ENCODE measurements around the gene IKZF2. TPM values are rescaled to one million over a fixed set of nuclear protein-coding genes. Genes with fewer than 3 reads are reported as not detected.

The IKZF2 gene
- total RNA-seq, 1 donor from 2014 or later: 29.2 TPM

DNA sequence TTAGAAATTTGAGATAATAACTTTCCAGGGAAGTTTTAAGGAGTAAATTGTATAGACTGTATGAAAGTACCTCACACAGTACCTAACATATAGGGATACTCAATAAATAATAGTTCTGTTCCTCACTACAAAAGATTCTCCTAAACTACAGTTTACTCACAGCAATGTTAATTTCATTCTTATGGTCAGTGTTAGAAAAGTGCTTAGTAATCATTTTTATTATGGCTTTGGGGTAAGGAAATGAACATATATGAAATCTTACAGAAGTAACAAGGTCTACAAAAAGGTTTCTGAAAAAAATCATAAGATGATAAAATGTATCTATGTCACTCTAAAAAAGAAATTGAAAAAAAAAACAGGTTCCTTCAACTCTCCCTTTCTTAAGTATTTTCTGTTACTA is 67.2 kb downstream of the IKZF2 start:
- TF ChIP-seq POLR2A (IDR thresholded peaks at IDR 0.05) (no peak), POLR2AphosphoS5 (IDR thresholded peaks at IDR 0.05; ENCODE audit: insufficient read depth in 1 of 2, low read depth in 1 of 2) (no peak)
- TF ChIP-seq, protein P1, sequence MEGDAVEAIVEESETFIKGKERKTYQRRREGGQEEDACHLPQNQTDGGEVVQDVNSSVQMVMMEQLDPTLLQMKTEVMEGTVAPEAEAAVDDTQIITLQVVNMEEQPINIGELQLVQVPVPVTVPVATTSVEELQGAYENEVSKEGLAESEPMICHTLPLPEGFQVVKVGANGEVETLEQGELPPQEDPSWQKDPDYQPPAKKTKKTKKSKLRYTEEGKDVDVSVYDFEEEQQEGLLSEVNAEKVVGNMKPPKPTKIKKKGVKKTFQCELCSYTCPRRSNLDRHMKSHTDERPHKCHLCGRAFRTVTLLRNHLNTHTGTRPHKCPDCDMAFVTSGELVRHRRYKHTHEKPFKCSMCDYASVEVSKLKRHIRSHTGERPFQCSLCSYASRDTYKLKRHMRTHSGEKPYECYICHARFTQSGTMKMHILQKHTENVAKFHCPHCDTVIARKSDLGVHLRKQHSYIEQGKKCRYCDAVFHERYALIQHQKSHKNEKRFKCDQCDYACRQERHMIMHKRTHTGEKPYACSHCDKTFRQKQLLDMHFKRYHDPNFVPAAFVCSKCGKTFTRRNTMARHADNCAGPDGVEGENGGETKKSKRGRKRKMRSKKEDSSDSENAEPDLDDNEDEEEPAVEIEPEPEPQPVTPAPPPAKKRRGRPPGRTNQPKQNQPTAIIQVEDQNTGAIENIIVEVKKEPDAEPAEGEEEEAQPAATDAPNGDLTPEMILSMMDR (IDR thresholded peaks at IDR 0.05): no peak
- H3K27ac ChIP-seq: no peak overlapping the region
- DNase-seq (ENCODE audit: extremely low spot score in 2 of 2): no peak
- intact Hi-C loops (cut with DNase I): no loop called here
- no peak overlapping the region for H3K4me3 ChIP-seq
- peaks cover 12% of the 10 kb centered on the region for H3K4me1 ChIP-seq
- no peaks in the 10 kb centered on the region for H3K36me3 ChIP-seq
- no peaks in the 10 kb centered on the region for H3K27me3 ChIP-seq
- H3K9me3 ChIP-seq: no peaks in the 10 kb centered on the region

GRCh38 chr2:213080969-213081617 is 70.3 kb downstream of the IKZF2 start:
- Histone ChIP-seq H3K4me3 (no peak overlapping the region), H3K27me3 (no peaks in the 10 kb centered on the region), H3K36me3 (no peaks in the 10 kb centered on the region), H3K4me1 (peaks cover 2% of the 10 kb centered on the region), H3K27ac (no peak overlapping the region), H3K9me3 (no peaks in the 10 kb centered on the region)
- no peak for DNase-seq (ENCODE audit: extremely low spot score in 2 of 2)
- intact Hi-C loops (cut with DNase I): no loop called here
- TF ChIP-seq, protein P1 (IDR thresholded peaks at IDR 0.05): no peak
- no peak for TF ChIP-seq POLR2A (IDR thresholded peaks at IDR 0.05)

DNA sequence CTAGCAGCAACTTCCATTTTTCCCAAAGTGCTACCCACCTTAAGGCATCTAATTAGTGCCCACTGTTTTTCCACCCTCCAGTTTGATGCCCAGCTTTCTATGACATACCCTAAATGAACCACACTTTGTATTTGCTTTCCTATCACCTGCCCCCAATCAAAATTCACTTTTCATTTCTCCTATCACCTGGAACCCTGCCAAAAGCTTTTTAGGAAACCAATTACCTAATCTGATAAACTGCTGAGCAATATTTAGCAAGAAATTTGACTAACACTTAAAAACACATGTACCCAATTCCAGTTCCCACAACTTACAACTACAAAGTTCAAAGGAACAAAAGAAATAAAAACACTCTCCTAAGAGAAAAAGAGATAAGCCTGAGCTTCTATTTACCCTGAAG is 71.7 kb downstream of the IKZF2 start:
- Histone ChIP-seq H3K9me3 (no peaks in the 10 kb centered on the region), H3K27ac (no peak overlapping the region), H3K4me1 (no peaks in the 10 kb centered on the region), H3K36me3 (no peaks in the 10 kb centered on the region), H3K27me3 (no peaks in the 10 kb centered on the region), H3K4me3 (no peak overlapping the region)
- TF ChIP-seq POLR2A (IDR thresholded peaks at IDR 0.05) (no peak), POLR2AphosphoS5 (IDR thresholded peaks at IDR 0.05; ENCODE audit: insufficient read depth in 1 of 2, low read depth in 1 of 2) (no peak)
- TF ChIP-seq, protein P1 (IDR thresholded peaks at IDR 0.05): no peak
- no peak for DNase-seq (ENCODE audit: extremely low spot score in 2 of 2)
- intact Hi-C loops (cut with DNase I): no loop called here

DNA sequence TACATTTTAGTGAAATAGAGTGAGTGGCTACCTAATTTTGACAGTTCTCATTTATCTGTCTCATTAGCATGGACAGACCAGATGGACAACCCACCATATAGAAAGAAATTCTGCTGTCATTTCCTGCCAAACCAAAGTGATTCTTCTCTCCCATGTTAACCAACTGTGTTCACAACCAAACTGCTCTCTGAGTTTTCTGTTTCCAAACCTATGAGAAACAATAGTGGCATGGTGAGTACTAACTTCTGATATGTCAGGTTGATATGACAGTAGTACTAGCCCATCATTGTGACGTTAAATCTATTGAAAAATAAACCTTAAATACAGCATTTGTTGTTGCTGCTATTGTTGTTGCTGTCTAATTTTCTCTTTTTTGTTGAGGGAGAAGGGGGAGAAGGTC is 72.7 kb downstream of the IKZF2 start:
- H3K9me3 ChIP-seq: no peaks in the 10 kb centered on the region
- H3K4me3 ChIP-seq: no peak overlapping the region
- H3K4me1 ChIP-seq: no peaks in the 10 kb centered on the region
- no peak overlapping the region for H3K27ac ChIP-seq
- TF ChIP-seq POLR2AphosphoS5 (IDR thresholded peaks at IDR 0.05; ENCODE audit: insufficient read depth in 1 of 2, low read depth in 1 of 2) (no peak), POLR2A (IDR thresholded peaks at IDR 0.05) (no peak)
- TF ChIP-seq, protein P1 (IDR thresholded peaks at IDR 0.05): no peak
- H3K27me3 ChIP-seq: no peaks in the 10 kb centered on the region
- intact Hi-C loops (cut with DNase I): no loop called here
- DNase-seq (ENCODE audit: extremely low spot score in 2 of 2): no peak
- no peaks in the 10 kb centered on the region for H3K36me3 ChIP-seq

DNA sequence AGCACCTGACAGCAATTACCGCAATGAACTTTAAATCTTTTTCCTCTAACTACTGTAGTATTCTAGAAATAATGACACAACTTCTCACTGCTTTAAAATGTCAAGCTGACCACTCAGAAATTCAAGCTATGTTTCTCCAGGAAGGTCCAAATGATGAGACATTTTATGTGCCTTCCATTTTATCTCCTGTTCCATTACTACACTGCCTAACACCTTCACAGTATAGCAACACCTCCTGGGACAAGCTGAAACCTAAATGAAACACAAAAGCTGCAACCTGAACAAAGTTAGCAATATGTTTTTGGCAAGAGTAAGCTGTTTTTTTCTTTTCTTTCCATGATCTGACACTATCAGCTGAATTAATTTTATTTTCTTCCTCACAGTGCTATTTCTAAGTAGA is 81.9 kb downstream of the IKZF2 start:
- TF ChIP-seq POLR2AphosphoS5 (IDR thresholded peaks at IDR 0.05; ENCODE audit: insufficient read depth in 1 of 2, low read depth in 1 of 2) (no peak), POLR2A (IDR thresholded peaks at IDR 0.05) (no peak)
- TF ChIP-seq, protein P1 (IDR thresholded peaks at IDR 0.05): no peak
- Histone ChIP-seq H3K4me1 (peaks cover 13% of the 10 kb centered on the region), H3K27ac (no peak overlapping the region), H3K4me3 (no peak overlapping the region), H3K36me3 (no peaks in the 10 kb centered on the region), H3K9me3 (no peaks in the 10 kb centered on the region), H3K27me3 (no peaks in the 10 kb centered on the region)
- DNase-seq (ENCODE audit: extremely low spot score in 2 of 2): no peak
- intact Hi-C loops (cut with DNase I): no loop called here
